ENCODE data around the gene ALOX15B. TPM values are rescaled to one million over a fixed set of nuclear protein-coding genes. Genes with fewer than 3 reads are reported as not detected.
A peak's percentile ranks its signal among the peaks of the same experiment; 100 is the strongest.
"Not testable (repeated sequence)": the region's sequence is repeated elsewhere in the genome, so short reads cannot be mapped to it uniquely, and the experiment has no call there.

Gene ALOX15B
- total and polyA plus RNA-seq, 2 donors from 2014 or later: 0.15 to 8.0 TPM

- intact Hi-C loops (cut with DNase I): no loop called here
Observed at GRCh38 chr17:8059131-8059530, 20.3 kb downstream of the ALOX15B start.

GRCh38 chr17:8060274-8060673 is 21.4 kb downstream of the ALOX15B start:
- Histone ChIP-seq H3K9me3 (ENCODE audit: control insufficient read depth in 2 of 3, insufficient read depth in 1 of 3, low read length in 3 of 3) (no peaks in the 10 kb centered on the region), H3K4me1 (ENCODE audit: control insufficient read depth in 2 of 3, insufficient read depth in 2 of 3, low read depth in 1 of 3, low read length in 3 of 3) (no peaks in the 10 kb centered on the region), H3K27ac (ENCODE audit: low read depth in 2 of 2, low read length in 2 of 2) (no peak overlapping the region), H3K36me3 (ENCODE audit: control insufficient read depth in 2 of 3, insufficient read depth in 3 of 3, low read length in 3 of 3) (no peaks in the 10 kb centered on the region), H3K27me3 (ENCODE audit: control insufficient read depth, insufficient read depth, low read length) (peaks cover 47% of the 10 kb centered on the region), H3K4me3 (ENCODE audit: low read length in 3 of 3) (no peak overlapping the region), H3K9ac (ENCODE audit: low read length in 3 of 3) (no peak overlapping the region)
- peak in 4 of 5 donors; percentile 54 to 86 (median 68) for DNase-seq
- intact Hi-C loops (cut with DNase I): no loop called here
- peak; percentile 68 for FAIRE-seq
- TF ChIP-seq CTCF (IDR thresholded peaks at IDR 0.05; ENCODE audit: borderline replicate concordance, extremely low read depth, insufficient read depth): peak; percentile 88

More at GRCh38 chr17:8059131-8059530, 20.3 kb downstream of the ALOX15B start:
- H3K27me3 ChIP-seq (ENCODE audit: control insufficient read depth, insufficient read depth, low read length): peaks cover 44% of the 10 kb centered on the region
- no peaks in the 10 kb centered on the region for H3K36me3 ChIP-seq (ENCODE audit: control insufficient read depth in 2 of 3, insufficient read depth in 3 of 3, low read length in 3 of 3)
- no peak for FAIRE-seq
- no peak overlapping the region for H3K4me3 ChIP-seq (ENCODE audit: low read length in 3 of 3)
- no peaks in the 10 kb centered on the region for H3K9me3 ChIP-seq (ENCODE audit: control insufficient read depth in 2 of 3, insufficient read depth in 1 of 3, low read length in 3 of 3)
- H3K4me1 ChIP-seq (ENCODE audit: control insufficient read depth in 2 of 3, insufficient read depth in 2 of 3, low read depth in 1 of 3, low read length in 3 of 3): no peaks in the 10 kb centered on the region
- no peak overlapping the region for H3K27ac ChIP-seq (ENCODE audit: low read depth in 2 of 2, low read length in 2 of 2)
- no peak for TF ChIP-seq CTCF (IDR thresholded peaks at IDR 0.05; ENCODE audit: borderline replicate concordance, extremely low read depth, insufficient read depth)
- H3K9ac ChIP-seq (ENCODE audit: low read length in 3 of 3): no peak overlapping the region
- peak in 2 of 5 donors; percentile 15 to 29 for DNase-seq

- H3K9me3 ChIP-seq (ENCODE audit: control insufficient read depth in 2 of 3, insufficient read depth in 1 of 3, low read length in 3 of 3); H3K27ac ChIP-seq (ENCODE audit: low read depth in 2 of 2, low read length in 2 of 2); intact Hi-C loops (cut with DNase I); H3K4me3 ChIP-seq (ENCODE audit: low read length in 3 of 3); FAIRE-seq; H3K9ac ChIP-seq (ENCODE audit: low read length in 3 of 3); H3K4me1 ChIP-seq (ENCODE audit: control insufficient read depth in 2 of 3, insufficient read depth in 2 of 3, low read depth in 1 of 3, low read length in 3 of 3); H3K36me3 ChIP-seq (ENCODE audit: control insufficient read depth in 2 of 3, insufficient read depth in 3 of 3, low read length in 3 of 3): not testable (repeated sequence)
- peaks cover 47% of the 10 kb centered on the region for H3K27me3 ChIP-seq (ENCODE audit: control insufficient read depth, insufficient read depth, low read length)
- peak in 1 of 5 donors; percentile 6 for DNase-seq
Observed at GRCh38 chr17:8061851-8062250, 23.0 kb downstream of the ALOX15B start.

- TF ChIP-seq CTCF (IDR thresholded peaks at IDR 0.05; ENCODE audit: borderline replicate concordance, extremely low read depth, insufficient read depth): no peak
- intact Hi-C loops (cut with DNase I): no loop called here
- peaks cover 47% of the 10 kb centered on the region for H3K27me3 ChIP-seq (ENCODE audit: control insufficient read depth, insufficient read depth, low read length)
Observed at GRCh38 chr17:8062435-8062806, 23.6 kb downstream of the ALOX15B start.

More at GRCh38 chr17:8062435-8062806, 23.6 kb downstream of the ALOX15B start:
- no peak for FAIRE-seq
- no peak for DNase-seq
- Histone ChIP-seq H3K4me1 (ENCODE audit: control insufficient read depth in 2 of 3, insufficient read depth in 2 of 3, low read depth in 1 of 3, low read length in 3 of 3) (no peaks in the 10 kb centered on the region), H3K36me3 (ENCODE audit: control insufficient read depth in 2 of 3, insufficient read depth in 3 of 3, low read length in 3 of 3) (no peaks in the 10 kb centered on the region), H3K9ac (ENCODE audit: low read length in 3 of 3) (no peak overlapping the region), H3K9me3 (ENCODE audit: control insufficient read depth in 2 of 3, insufficient read depth in 1 of 3, low read length in 3 of 3) (no peaks in the 10 kb centered on the region), H3K27ac (ENCODE audit: low read depth in 2 of 2, low read length in 2 of 2) (no peak overlapping the region), H3K4me3 (ENCODE audit: low read length in 3 of 3) (no peak overlapping the region)
